Aorta (tissue), 5 donors: ENCODE measurements around the gene MAP2K2. TPM values are rescaled to one million over a fixed set of nuclear protein-coding genes. Genes with fewer than 3 reads are reported as not detected.
A peak's percentile ranks its signal among the peaks of the same experiment; 100 is the strongest.

ENCODE experiments used
- ATAC-seq: fragments of 200-7000 bp; cut with Tn5 transposase; one replicate; pipeline ENCODE4 v1.9.1; 2022; ENCODE audit warnings: moderate library complexity; ENCODE audit not compliant: low FRiP score
- DNase-seq, 2 donors: peaks; one replicate each; pipeline ENCODE4 v3.0.0-alpha.2; 2020
- H3K27ac ChIP-seq, 2 donors: one replicate each; pipeline ENCODE4 v1.5.1; 2013; ENCODE audit warnings: low read length in 2 of 2, mild to moderate bottlenecking in 2 of 2, moderate library complexity in 2 of 2, control low read depth in 1 of 2, inconsistent platforms in 1 of 2, low read depth in 1 of 2
- H3K27me3 ChIP-seq, 2 donors: one replicate each; pipeline ENCODE4 v1.6.1; 2013; ENCODE audit warnings: control low read depth in 1 of 2, low read length in 1 of 2, mild to moderate bottlenecking in 1 of 2, moderate library complexity in 1 of 2; ENCODE audit not compliant: insufficient read depth in 2 of 2, control insufficient read depth in 1 of 2
- H3K36me3 ChIP-seq, 2 donors: one replicate each; pipeline ENCODE4 v1.6.1; 2013; ENCODE audit warnings: control low read depth in 1 of 2, low read length in 1 of 2, mild to moderate bottlenecking in 1 of 2; ENCODE audit not compliant: insufficient read depth in 2 of 2, control insufficient read depth in 1 of 2
- H3K4me1 ChIP-seq, 2 donors: one replicate each; pipeline ENCODE4 v1.6.1; 2013; ENCODE audit warnings: low read length in 2 of 2, control low read depth in 1 of 2, mild to moderate bottlenecking in 1 of 2, moderate library complexity in 1 of 2; ENCODE audit not compliant: insufficient read depth in 2 of 2, control insufficient read depth in 1 of 2
- H3K4me3 ChIP-seq, 2 donors: one replicate each; pipeline ENCODE4 v1.5.1; 2013; ENCODE audit warnings: low read length in 2 of 2, control low read depth in 1 of 2, mild to moderate bottlenecking in 1 of 2
- H3K9me3 ChIP-seq: one replicate; pipeline ENCODE4 v1.6.1; 2013; ENCODE audit warnings: mild to moderate bottlenecking, low read length; ENCODE audit not compliant: control insufficient read depth
- WGBS, 2 donors: extraction: QIAGEN DNeasy Blood & Tissue Kit; methylation state at CpG; one replicate each; pipeline ENCODE4 v1.1.7; 2013; 5-methylcytosine and 5-hydroxymethylcytosine counted together
- intact Hi-C, 2 donors: fragments of 100-400 bp; cut with DNase I; formaldehyde crosslinking; loops; one replicate each; pipeline versions ENCODE4 v1.14.2 to v1.15.0; 2022
- polyA plus RNA-seq, 2 donors: library from polyadenylated mRNA; stranded (reverse); fragments of 200-250 nt; gene quantifications; one replicate each; pipeline ENCODE4 v1.2.3, GENCODE V29; 2013
- total RNA-seq, 2 donors: library from RNA; stranded (reverse); fragmentation: NEBNext Ultra II Directional; extraction: Animal tissue kit (Norgen Biotek cat#: 25700); gene quantifications; one replicate each; pipeline ENCODE4 v1.2.1, GENCODE V29; 2021
- donor health status: healthy with polysubstance abuse.
- donor health status: Bipolar disorder and iron deficiency.
- donor health status: DM: no; HTN: no; CAD: no.
- donor health status: DM: no; HTN: no; CAD: no.
- donor health status: DM: yes; HTN: yes; CAD: no.

Gene MAP2K2
- total and polyA plus RNA-seq, 4 donors = 80.8 to 230 (median 90.1) TPM

- WGBS, 2 donors = 1 to 2% methylated on average over 41 to 85 of the region's 85 CpGs
- H3K36me3 ChIP-seq = no peaks in the 10 kb centered on the region
- DNase-seq (peak; percentile 93), ATAC-seq (peak; percentile 71)
- no peaks in the 10 kb centered on the region for H3K9me3 ChIP-seq
- intact Hi-C loops = loop anchor here in 1 of 2 donors (5.0 kb wide), 1 partner anchor 55 kb away; the partner anchor contains the start of gene MAP2K2
- peak within 1 kb of the TSS; percentile 23 to 50 for H3K27ac ChIP-seq
- H3K27me3 ChIP-seq = no peaks in the 10 kb centered on the region
- no peaks in the 10 kb centered on the region for H3K4me1 ChIP-seq
- H3K4me3 ChIP-seq = peak within 1 kb of the TSS; percentile 97 to 98
These were observed 57.1 kb downstream of the MAP2K2 start, which contains the start of gene ZBTB7A for GRCh38 chr19:4066682-4067395. TSS of gene ZBTB7A (minus strand) at chr19:4066899. CDS start at chr19:4055232, 11,667 bp downstream.

- 1 to 2% methylated on average over 22 to 31 of the region's 31 CpGs for WGBS, 2 donors
- H3K27me3 ChIP-seq = no peaks in the 10 kb centered on the region
- intact Hi-C loops = loop anchor here in 1 of 2 donors (5.0 kb wide), 1 partner anchor 56 kb away; the partner anchor contains the start of gene MAP2K2
- no peaks in the 10 kb centered on the region for H3K9me3 ChIP-seq
- H3K27ac ChIP-seq = peak overlapping the region; percentile 23 to 50
- DNase-seq (peak in 1 of 2 donors; percentile 87), ATAC-seq (no peak)
- H3K36me3 ChIP-seq = no peaks in the 10 kb centered on the region
- peak overlapping the region; percentile 97 to 98 for H3K4me3 ChIP-seq
- no peaks in the 10 kb centered on the region for H3K4me1 ChIP-seq
These were observed 57.7 kb downstream of the MAP2K2 start for GRCh38 chr19:4066176-4066606.

GRCh38 chr19:4065430-4066175 is 58.3 kb downstream of the MAP2K2 start:
- Histone ChIP-seq H3K4me3 (peak overlapping the region; percentile 97 to 98), H3K4me1 (no peaks in the 10 kb centered on the region), H3K27me3 (no peaks in the 10 kb centered on the region), H3K27ac (peak overlapping the region in 1 of 2 donors; percentile 69), H3K36me3 (no peaks in the 10 kb centered on the region), H3K9me3 (no peaks in the 10 kb centered on the region)
- intact Hi-C loops = loop anchor here in 1 of 2 donors (5.0 kb wide), 1 partner anchor 57 kb away; the partner anchor contains the start of gene MAP2K2
- peak; percentile 91 for ATAC-seq
- peak; percentile 98 for DNase-seq
- WGBS, 2 donors = 0 to 1% methylated on average over 13 to 98 of the region's 98 CpGs

- Histone ChIP-seq H3K4me3 (peak overlapping the region; percentile 59 to 66), H3K27me3 (no peaks in the 10 kb centered on the region), H3K9me3 (no peaks in the 10 kb centered on the region), H3K27ac (peak overlapping the region; percentile 11 to 69), H3K4me1 (no peaks in the 10 kb centered on the region), H3K36me3 (no peaks in the 10 kb centered on the region)
- ATAC-seq (no peak), DNase-seq (peak; percentile 73 to 86)
- 1% methylated on average over 27 to 57 of the region's 57 CpGs for WGBS, 2 donors
- intact Hi-C loops = loop anchor here in 1 of 2 donors (5.0 kb wide), 1 partner anchor 58 kb away; the partner anchor contains the start of gene MAP2K2
These were observed 59.2 kb downstream of the MAP2K2 start for GRCh38 chr19:4064496-4065260.

- DNase-seq (peak in 1 of 2 donors; percentile 79), ATAC-seq (no peak)
- intact Hi-C loops = no loop called here
- Histone ChIP-seq H3K4me1 (no peaks in the 10 kb centered on the region), H3K27me3 (no peaks in the 10 kb centered on the region), H3K36me3 (no peaks in the 10 kb centered on the region), H3K27ac (peak overlapping the region in 1 of 2 donors; percentile 11), H3K9me3 (no peaks in the 10 kb centered on the region), H3K4me3 (peak overlapping the region; percentile 59 to 66)
- WGBS, 2 donors = 1 to 2% methylated on average over 22 to 24 of the region's 24 CpGs
These were observed 59.8 kb downstream of the MAP2K2 start for GRCh38 chr19:4064149-4064495.

- Histone ChIP-seq H3K4me1 (no peaks in the 10 kb centered on the region), H3K9me3 (no peaks in the 10 kb centered on the region), H3K27ac (no peak overlapping the region), H3K36me3 (no peaks in the 10 kb centered on the region), H3K4me3 (peak overlapping the region; percentile 59 to 66), H3K27me3 (no peaks in the 10 kb centered on the region)
- WGBS, 2 donors = 37 to 44% methylated on average over 31 of the region's 31 CpGs
- intact Hi-C loops = no loop called here
- ATAC-seq (no peak), DNase-seq (no peak)
These were observed 60.4 kb downstream of the MAP2K2 start for GRCh38 chr19:4063369-4064148.

- Histone ChIP-seq H3K9me3 (no peaks in the 10 kb centered on the region), H3K36me3 (no peaks in the 10 kb centered on the region), H3K27me3 (no peaks in the 10 kb centered on the region), H3K4me3 (no peak overlapping the region), H3K4me1 (no peaks in the 10 kb centered on the region), H3K27ac (peak overlapping the region in 1 of 2 donors; percentile 7)
- WGBS, 2 donors = 70 to 77% methylated on average over 27 to 30 of the region's 30 CpGs
- intact Hi-C loops = no loop called here
- peak in 1 of 2 donors; percentile 77 for DNase-seq
- ATAC-seq = no peak
These were observed 61.2 kb downstream of the MAP2K2 start for GRCh38 chr19:4062419-4063368.
